PC-9 (cell line): ENCODE results near the gene DNAJC18.

Source experiments
- EZH2 ChIP-seq: fragments of 200-600 bp; sonication (generic); IDR thresholded peaks from 2 replicates; pipeline ENCODE4 v1.8.0; 2017; ENCODE audit warnings: antibody characterized with exemption, low read depth
- TF ChIP-seq, protein P1 (sequence below): fragments of 200-600 bp; sonication (generic); conservative IDR thresholded peaks from 2 replicates; pipeline ENCODE4 v1.6.1; 2017; ENCODE audit warnings: mixed run types, antibody characterized with exemption, mild to moderate bottlenecking, moderate library complexity

DNA sequence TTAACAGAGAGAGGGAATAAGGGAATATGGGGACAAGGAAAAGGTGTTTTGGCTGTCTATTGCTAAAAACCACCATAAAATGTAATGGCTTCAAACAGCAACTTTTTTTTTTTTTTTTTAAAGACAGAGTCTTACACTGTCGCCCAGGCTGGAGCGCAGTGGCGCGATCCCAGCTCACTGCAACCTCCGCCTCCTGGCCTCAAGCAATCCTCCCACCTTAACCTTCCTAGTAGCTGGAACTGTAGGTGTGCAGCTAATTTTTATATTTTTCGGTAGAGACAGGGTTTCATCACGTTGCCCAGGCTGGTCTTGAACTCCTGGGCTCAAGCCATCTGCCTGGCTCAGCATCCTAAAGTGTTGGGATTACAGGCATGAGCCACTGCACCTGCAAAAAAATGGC, 31.1 kb downstream of the DNAJC18 start:
- TF ChIP-seq EZH2, result no peak
- TF ChIP-seq, protein P1, sequence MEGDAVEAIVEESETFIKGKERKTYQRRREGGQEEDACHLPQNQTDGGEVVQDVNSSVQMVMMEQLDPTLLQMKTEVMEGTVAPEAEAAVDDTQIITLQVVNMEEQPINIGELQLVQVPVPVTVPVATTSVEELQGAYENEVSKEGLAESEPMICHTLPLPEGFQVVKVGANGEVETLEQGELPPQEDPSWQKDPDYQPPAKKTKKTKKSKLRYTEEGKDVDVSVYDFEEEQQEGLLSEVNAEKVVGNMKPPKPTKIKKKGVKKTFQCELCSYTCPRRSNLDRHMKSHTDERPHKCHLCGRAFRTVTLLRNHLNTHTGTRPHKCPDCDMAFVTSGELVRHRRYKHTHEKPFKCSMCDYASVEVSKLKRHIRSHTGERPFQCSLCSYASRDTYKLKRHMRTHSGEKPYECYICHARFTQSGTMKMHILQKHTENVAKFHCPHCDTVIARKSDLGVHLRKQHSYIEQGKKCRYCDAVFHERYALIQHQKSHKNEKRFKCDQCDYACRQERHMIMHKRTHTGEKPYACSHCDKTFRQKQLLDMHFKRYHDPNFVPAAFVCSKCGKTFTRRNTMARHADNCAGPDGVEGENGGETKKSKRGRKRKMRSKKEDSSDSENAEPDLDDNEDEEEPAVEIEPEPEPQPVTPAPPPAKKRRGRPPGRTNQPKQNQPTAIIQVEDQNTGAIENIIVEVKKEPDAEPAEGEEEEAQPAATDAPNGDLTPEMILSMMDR, result no peak
